Lower leg skin (tissue), 4 donors: Measurements from ENCODE around the gene SUGCT. TPM values are rescaled to one million over a fixed set of nuclear protein-coding genes. Genes with fewer than 3 reads are reported as not detected.

Experiments used
- DNase-seq, 2 donors: peaks; one replicate each; pipeline ENCODE4 v3.0.0-alpha.2; 2019; ENCODE audit warnings: low spot score in 2 of 2
- H3K4me3 ChIP-seq: fragments of 200-600 bp; sonication (generic); 2 replicates; pipeline ENCODE4 v1.5.1; 2017; ENCODE audit warnings: mild to moderate bottlenecking, low read depth; ENCODE audit not compliant: poor library complexity, severe bottlenecking
- POLR2A ChIP-seq, 2 donors: fragments of 450-650 bp; IDR thresholded peaks; one replicate each; pipeline ENCODE4 v1.6.1; 2016 to 2017; ENCODE audit warnings: antibody characterized with exemption in 2 of 2, mild to moderate bottlenecking in 1 of 2, moderate library complexity in 1 of 2
- WGBS, 2 donors: methylation state at CpG; one replicate each; pipeline ENCODE4 v1.1.5; 2018; 5-methylcytosine and 5-hydroxymethylcytosine counted together
- intact Hi-C: fragments of 100-400 bp; cut with DNase I; formaldehyde crosslinking; loops from one replicate; pipeline ENCODE4 v1.15.0; 2023; ENCODE audit warnings: low total_unique reads
- total RNA-seq, 4 donors: library from RNA; depleted of rRNA; stranded (reverse); fragments of >200 nt; gene quantifications; one replicate each; pipeline ENCODE4 v1.1.0, GENCODE V29; 2016
- TF ChIP-seq, protein P1 (sequence below), 3 donors: fragments of 450-650 bp; IDR thresholded peaks; one replicate each; pipeline ENCODE4 v1.5.1; 2016; ENCODE audit warnings: antibody characterized with exemption in 3 of 3, mild to moderate bottlenecking in 3 of 3, moderate library complexity in 2 of 3

Gene SUGCT
- total RNA-seq, 4 donors from 2014 or later, result 0.49 to 1.6 (median 0.59) TPM; not detected in 1

DNA sequence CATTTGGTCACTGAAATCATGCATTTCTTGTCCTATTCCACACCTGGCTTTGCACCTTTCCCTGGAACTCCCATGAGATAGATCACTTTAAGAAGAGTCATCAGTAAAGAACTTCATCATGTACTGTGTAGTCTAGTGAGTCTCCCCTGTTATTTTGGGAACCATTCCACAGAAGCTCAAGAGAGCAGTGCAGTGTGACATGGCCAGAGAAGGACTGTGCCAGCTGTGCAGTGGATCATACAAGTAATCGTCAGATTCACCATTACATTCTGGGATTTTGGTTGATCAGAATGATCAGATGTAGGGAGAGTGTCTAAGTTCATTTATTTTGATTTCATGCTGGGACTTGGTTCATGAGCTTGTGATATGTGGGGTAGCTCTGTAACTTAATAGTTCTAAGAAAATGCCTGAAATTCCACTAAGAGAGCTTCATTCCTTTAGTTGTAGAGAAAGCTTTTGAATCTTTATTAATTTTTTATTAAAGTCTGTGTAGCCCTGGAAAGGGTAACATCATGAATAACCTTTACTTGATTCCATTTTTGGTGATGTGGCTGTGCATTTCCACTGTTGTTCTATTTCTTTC, 166.8 kb downstream of the SUGCT start:
- DNase-seq, result no peak
- H3K4me3 ChIP-seq, result no peak overlapping the region
- intact Hi-C loops, result no loop called here
- TF ChIP-seq, protein P1, sequence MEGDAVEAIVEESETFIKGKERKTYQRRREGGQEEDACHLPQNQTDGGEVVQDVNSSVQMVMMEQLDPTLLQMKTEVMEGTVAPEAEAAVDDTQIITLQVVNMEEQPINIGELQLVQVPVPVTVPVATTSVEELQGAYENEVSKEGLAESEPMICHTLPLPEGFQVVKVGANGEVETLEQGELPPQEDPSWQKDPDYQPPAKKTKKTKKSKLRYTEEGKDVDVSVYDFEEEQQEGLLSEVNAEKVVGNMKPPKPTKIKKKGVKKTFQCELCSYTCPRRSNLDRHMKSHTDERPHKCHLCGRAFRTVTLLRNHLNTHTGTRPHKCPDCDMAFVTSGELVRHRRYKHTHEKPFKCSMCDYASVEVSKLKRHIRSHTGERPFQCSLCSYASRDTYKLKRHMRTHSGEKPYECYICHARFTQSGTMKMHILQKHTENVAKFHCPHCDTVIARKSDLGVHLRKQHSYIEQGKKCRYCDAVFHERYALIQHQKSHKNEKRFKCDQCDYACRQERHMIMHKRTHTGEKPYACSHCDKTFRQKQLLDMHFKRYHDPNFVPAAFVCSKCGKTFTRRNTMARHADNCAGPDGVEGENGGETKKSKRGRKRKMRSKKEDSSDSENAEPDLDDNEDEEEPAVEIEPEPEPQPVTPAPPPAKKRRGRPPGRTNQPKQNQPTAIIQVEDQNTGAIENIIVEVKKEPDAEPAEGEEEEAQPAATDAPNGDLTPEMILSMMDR (IDR thresholded peaks at IDR 0.05), result no peak
- TF ChIP-seq POLR2A (IDR thresholded peaks at IDR 0.05), result no peak
- 56 to 70% methylated on average over 1 of the region's 1 CpG for WGBS, 2 donors

GRCh38 chr7:40303996-40304395, 169.2 kb downstream of the SUGCT start:
- 78 to 87% methylated on average over 2 of the region's 2 CpGs for WGBS, 2 donors
- H3K4me3 ChIP-seq, result no peak overlapping the region
- no peak for TF ChIP-seq POLR2A (IDR thresholded peaks at IDR 0.05)
- TF ChIP-seq, protein P1 (IDR thresholded peaks at IDR 0.05), result no peak
- intact Hi-C loops, result no loop called here
- no peak for DNase-seq

- intact Hi-C loops, result no loop called here
- no peak overlapping the region for H3K4me3 ChIP-seq
- TF ChIP-seq, protein P1 (IDR thresholded peaks at IDR 0.05), result no peak
- TF ChIP-seq POLR2A (IDR thresholded peaks at IDR 0.05), result no peak
- DNase-seq, result no peak
These were observed 170.4 kb downstream of the SUGCT start for GRCh38 chr7:40305229-40305628.

DNA sequence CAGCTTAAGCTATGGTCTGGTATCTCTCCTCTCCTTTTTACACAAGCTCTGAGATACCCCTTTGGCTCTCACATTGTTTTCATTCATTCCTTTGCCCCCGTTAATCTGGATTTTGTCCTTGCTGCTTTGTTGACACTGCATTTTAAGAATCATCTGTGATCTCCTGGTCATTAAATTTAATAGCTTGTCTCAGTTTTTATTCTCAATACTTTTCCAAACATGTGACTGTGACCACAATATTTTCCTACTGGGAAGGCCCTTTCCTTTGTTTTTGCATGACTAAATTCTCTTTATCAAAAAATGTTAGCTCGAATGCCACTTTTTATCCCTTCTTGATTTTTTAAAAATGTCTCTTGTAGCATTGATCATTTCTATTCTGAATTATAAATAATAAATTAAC, 171.2 kb downstream of the SUGCT start:
- WGBS, 2 donors, result 60 to 62% methylated on average over 2 of the region's 2 CpGs
- TF ChIP-seq, protein P1 (IDR thresholded peaks at IDR 0.05), result no peak
- no peak for TF ChIP-seq POLR2A (IDR thresholded peaks at IDR 0.05)
- DNase-seq, result no peak
- no peak overlapping the region for H3K4me3 ChIP-seq
- intact Hi-C loops, result no loop called here

DNA sequence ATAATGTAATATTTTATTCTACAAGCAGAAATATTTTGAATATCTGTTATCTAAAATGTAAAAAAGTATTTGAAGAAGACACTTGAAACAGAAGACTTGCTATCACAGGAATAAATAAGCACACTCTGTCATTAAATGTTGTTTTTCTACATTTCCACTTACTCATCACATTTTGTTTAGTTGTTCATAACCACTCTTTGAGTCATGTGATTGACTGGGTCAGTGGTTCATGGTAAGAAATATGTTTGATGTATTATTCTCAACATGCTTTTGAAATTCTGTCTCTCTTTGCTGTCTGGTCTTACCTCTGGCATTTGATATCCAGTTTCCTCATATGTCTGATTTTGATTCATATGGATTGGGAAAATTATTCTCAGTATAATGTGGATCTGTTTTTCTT, 171.8 kb downstream of the SUGCT start:
- no peak for TF ChIP-seq POLR2A (IDR thresholded peaks at IDR 0.05)
- TF ChIP-seq, protein P1 (IDR thresholded peaks at IDR 0.05), result no peak
- H3K4me3 ChIP-seq, result no peak overlapping the region
- DNase-seq, result no peak
- intact Hi-C loops, result no loop called here

DNA sequence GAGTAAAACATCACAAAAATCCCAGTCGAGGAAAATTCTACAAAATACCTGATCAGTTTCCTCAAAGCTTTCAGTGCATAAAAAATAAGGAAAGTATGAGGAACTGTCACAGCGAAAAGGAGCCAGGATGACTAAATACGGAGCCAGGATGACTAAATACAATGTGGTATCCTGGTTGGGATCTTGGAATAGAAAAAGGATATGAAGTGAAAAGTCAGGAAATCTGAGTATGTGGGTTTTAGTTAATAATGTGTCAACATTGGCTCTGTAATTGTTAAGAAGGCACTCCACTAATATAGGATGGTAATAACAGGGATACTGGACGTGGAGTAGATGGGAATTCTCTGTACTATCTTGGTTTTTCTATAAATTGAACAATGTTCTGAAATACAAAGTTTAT, 175.5 kb downstream of the SUGCT start:
- H3K4me3 ChIP-seq, result no peak overlapping the region
- TF ChIP-seq, protein P1 (IDR thresholded peaks at IDR 0.05), result no peak
- no peak for TF ChIP-seq POLR2A (IDR thresholded peaks at IDR 0.05)
- no peak for DNase-seq
- 68 to 77% methylated on average over 4 of the region's 4 CpGs for WGBS, 2 donors
- intact Hi-C loops, result no loop called here
